ENCODE data around the gene SRR. TPM values are rescaled to one million over a fixed set of nuclear protein-coding genes. Genes with fewer than 3 reads are reported as not detected.

Gene SRR

Small RNA genes within 50 kb of the gene (small RNA-seq; reads per million reads assigned to genes)
- gene AC006435.3 (not detected), gene SNORD91A (59.9 reads per million, percentile 96 among the genes with 10 or more reads in this experiment), gene SNORD91B (14.7 reads per million, percentile 93 among the genes with 10 or more reads in this experiment)
